Neural cell (in vitro differentiated cells): Measurements from ENCODE around the gene BATF3. TPM values are rescaled to one million over a fixed set of nuclear protein-coding genes. Genes with fewer than 3 reads are reported as not detected.

Source experiments
- H2AFZ ChIP-seq: fragments of 200-600, 300-800 bp; sonication (generic), shearing (Covaris generic); 2 replicates; pipeline ENCODE4 v1.6.0; 2014; ENCODE audit warnings: low read depth, mild to moderate bottlenecking, antibody characterized with exemption, low read length, moderate library complexity
- H3F3A ChIP-seq: fragments of 200-600 bp; shearing (Covaris generic); 2 replicates; pipeline ENCODE4 v1.6.1; 2016; ENCODE audit warnings: mild to moderate bottlenecking, moderate library complexity, mixed read lengths, antibody characterized with exemption, low read length; ENCODE audit not compliant: insufficient read depth, poor library complexity, severe bottlenecking
- H3K27ac ChIP-seq: fragments of 200-600, 300-800 bp; sonication (generic), shearing (Covaris generic); 2 replicates; pipeline ENCODE4 v1.5.1; 2014; ENCODE audit warnings: mild to moderate bottlenecking, low read length, moderate library complexity
- H3K27me3 ChIP-seq: fragments of 300-800, 200-600 bp; sonication (generic), shearing (Covaris generic); 2 replicates; pipeline ENCODE4 v1.6.0; 2014; ENCODE audit warnings: mild to moderate bottlenecking, low read depth, low read length, moderate library complexity; ENCODE audit not compliant: insufficient read depth
- H3K36me3 ChIP-seq: fragments of 300-800, 200-600 bp; sonication (generic), shearing (Covaris generic); 2 replicates; pipeline ENCODE4 v1.5.1; 2014; ENCODE audit warnings: mild to moderate bottlenecking, antibody characterized with exemption, low read length, moderate library complexity; ENCODE audit not compliant: insufficient read depth
- H3K4me2 ChIP-seq: fragments of 300-800, 200-600 bp; sonication (generic), shearing (Covaris generic); 2 replicates; pipeline ENCODE4 v1.6.0; 2014; ENCODE audit warnings: mild to moderate bottlenecking, low read length
- H3K4me3 ChIP-seq: fragments of 300-800, 200-600 bp; sonication (generic), shearing (Covaris generic); 2 replicates; pipeline ENCODE4 v1.5.1; 2014; ENCODE audit warnings: mild to moderate bottlenecking, low read length, moderate library complexity
- H3K79me2 ChIP-seq: fragments of 200-600 bp; shearing (Covaris generic); replicated peaks from 2 replicates; pipeline ENCODE4 v1.6.0; 2014; ENCODE audit warnings: mild to moderate bottlenecking, low read length, moderate library complexity; ENCODE audit not compliant: insufficient read depth
- H3K9ac ChIP-seq: fragments of 300-800, 200-600 bp; sonication (generic), shearing (Covaris generic); 2 replicates; pipeline ENCODE4 v1.6.1; 2016; ENCODE audit warnings: mild to moderate bottlenecking, low read length, mixed read lengths
- H3K9me2 ChIP-seq: fragments of 200-600 bp; shearing (Covaris generic); 2 replicates; pipeline ENCODE4 v1.6.1; 2016; ENCODE audit warnings: mild to moderate bottlenecking, low read length, mixed read lengths; ENCODE audit not compliant: insufficient read depth
- H3K9me3 ChIP-seq: fragments of 200-600, 300-800 bp; sonication (generic), shearing (Covaris generic); 2 replicates; pipeline ENCODE4 v1.6.1; 2016; ENCODE audit warnings: mild to moderate bottlenecking, mixed run types, low read length, moderate library complexity, mixed read lengths
- H4K20me1 ChIP-seq: fragments of 200-600 bp; shearing (Covaris generic); 2 replicates; pipeline ENCODE4 v1.6.1; 2016; ENCODE audit warnings: mild to moderate bottlenecking, mixed run types; ENCODE audit not compliant: insufficient read depth
- CTCF ChIP-seq: fragments of 450-650 bp; IDR thresholded peaks from 2 replicates; pipeline ENCODE4 v1.5.1; 2014; ENCODE audit warnings: antibody characterized with exemption, mild to moderate bottlenecking, moderate library complexity; ENCODE audit not compliant: poor library complexity, severe bottlenecking
- EP300 ChIP-seq: fragments of 450-650 bp; conservative IDR thresholded peaks from 2 replicates; pipeline ENCODE4 v1.6.1; 2014; ENCODE audit warnings: antibody characterized with exemption, mild to moderate bottlenecking, moderate library complexity; ENCODE audit not compliant: poor library complexity, severe bottlenecking
- EZH2 ChIP-seq: fragments of 200-600, 300-800 bp; shearing (Covaris generic), sonication (generic); IDR thresholded peaks from 2 replicates; pipeline ENCODE4 v1.6.1; 2014; ENCODE audit warnings: antibody characterized with exemption, low read length, borderline replicate concordance, mild to moderate bottlenecking; ENCODE audit not compliant: insufficient read depth, poor library complexity, severe bottlenecking
- MXI1 ChIP-seq: fragments of 450-650 bp; conservative IDR thresholded peaks from 2 replicates; pipeline ENCODE4 v1.6.1; 2014; ENCODE audit warnings: antibody characterized with exemption, mild to moderate bottlenecking; ENCODE audit not compliant: poor library complexity, severe bottlenecking
- RAD21 ChIP-seq: fragments of 450-650 bp; conservative IDR thresholded peaks from 2 replicates; pipeline ENCODE4 v1.6.1; 2014; ENCODE audit warnings: antibody characterized with exemption, mild to moderate bottlenecking, moderate library complexity
- REST ChIP-seq: IDR thresholded peaks from 2 replicates; pipeline ENCODE4 v1.6.1; 2012; ENCODE audit warnings: borderline replicate concordance
- SMC3 ChIP-seq: fragments of 450-650 bp; conservative IDR thresholded peaks from 2 replicates; pipeline ENCODE4 v1.6.1; 2014; ENCODE audit warnings: antibody characterized with exemption, mild to moderate bottlenecking, moderate library complexity; ENCODE audit not compliant: poor library complexity
- TAF1 ChIP-seq: IDR thresholded peaks from 2 replicates; pipeline ENCODE4 v1.6.1; 2012; ENCODE audit warnings: low read depth
- polyA plus RNA-seq: library from polyadenylated mRNA; depleted of rRNA; stranded (reverse); fragments of >200 nt; gene quantifications from 2 replicates; pipeline ENCODE4 v1.2.3, GENCODE V29; 2014

The BATF3 gene
- polyA plus RNA-seq, 1 donor from 2014 or later, result 0.82 TPM

- Histone ChIP-seq H2AFZ (no peak overlapping the region), H3K9me3 (no peaks in the 10 kb centered on the region), H3K9me2 (no peaks in the 10 kb centered on the region), H3K27me3 (peaks cover 68% of the 10 kb centered on the region), H3K79me2 (no peaks in the 10 kb centered on the region), H3K36me3 (no peaks in the 10 kb centered on the region), H3K9ac (no peak overlapping the region), H3K4me3 (peak overlapping the region; percentile 70), H4K20me1 (no peaks in the 10 kb centered on the region), H3K27ac (no peak overlapping the region), H3F3A (peaks cover 8% of the 10 kb centered on the region), H3K4me2 (no peak overlapping the region)
- TF ChIP-seq TAF1 (no peak), EP300 (no peak), CTCF (peak; percentile 38), EZH2 (no peak), MXI1 (no peak), RAD21 (no peak), SMC3 (no peak)
Measured at GRCh38 chr1:212700892-212701819, 1.5 kb upstream of the BATF3 start.

- TF ChIP-seq EP300 (no peak), SMC3 (no peak), RAD21 (no peak), TAF1 (no peak), REST (no peak)
- H2AFZ ChIP-seq, result no peak overlapping the region
- peaks cover 8% of the 10 kb centered on the region for H3F3A ChIP-seq
- peak overlapping the region; percentile 70 for H3K4me3 ChIP-seq
- H3K36me3 ChIP-seq, result no peaks in the 10 kb centered on the region
- no peak overlapping the region for H3K27ac ChIP-seq
- H3K4me2 ChIP-seq, result peak overlapping the region; percentile 13
- peaks cover 72% of the 10 kb centered on the region for H3K27me3 ChIP-seq
- H3K9me3 ChIP-seq, result no peaks in the 10 kb centered on the region
- H4K20me1 ChIP-seq, result no peaks in the 10 kb centered on the region
- H3K9ac ChIP-seq, result peak overlapping the region; percentile 24
- H3K9me2 ChIP-seq, result no peaks in the 10 kb centered on the region
- H3K79me2 ChIP-seq, result no peaks in the 10 kb centered on the region
Measured at GRCh38 chr1:212700223-212700891, 717 bp upstream of the BATF3 start.
